Endothelial cell of umbilical vein (primary cell): Measurements from ENCODE around the gene POU1F1. TPM values are rescaled to one million over a fixed set of nuclear protein-coding genes. Genes with fewer than 3 reads are reported as not detected.

Experiments used
- BruUV-seq: library from RNA; stranded (reverse); fragments of 400-500 nt; replicated peaks from 2 replicates; lab custom pipeline; 2021; lab: Mats Ljungman, UMichigan
- CTCF ChIA-PET: fragments of 300-600, 350-600 bp; sonication (Branson Sonifier 250); formaldehyde crosslinking; loops from one replicate; lab custom pipeline; 2021; ENCODE audit warnings: antibody characterized with exemption, inconsistent platforms; lab: Charles Lee
- POLR2A ChIA-PET: fragments of 300-600, 350-600 bp; sonication (Branson Sonifier 250); formaldehyde crosslinking; loops from one replicate; lab custom pipeline; 2021; ENCODE audit warnings: antibody characterized with exemption, inconsistent platforms; lab: Charles Lee
- DNase-seq: peaks from one replicate; pipeline ENCODE4 v3.0.0-alpha.2; 2011; ENCODE audit warnings: low read depth, low spot score
- FAIRE-seq: peaks from 2 replicates; lab custom pipeline; 2011; peaks lifted over from hg19 to GRCh38; lab: Jason Lieb, UNC
- H2AFZ ChIP-seq: 2 replicates; pipeline ENCODE4 v1.6.0; 2012; ENCODE audit warnings: low read depth, low read length, control low read depth, inconsistent platforms
- H3K27ac ChIP-seq: 2 replicates; pipeline ENCODE4 v1.5.1; 2011; ENCODE audit warnings: low read depth, mild to moderate bottlenecking, control low read depth, low read length, moderate library complexity; ENCODE audit not compliant: insufficient read depth
- H3K27me3 ChIP-seq, 2 experiments: 2 replicates each; pipeline versions ENCODE4 v1.6.0 to v1.6.1; 2011; ENCODE audit warnings: low read length in 2 of 2, mixed read lengths in 1 of 2; ENCODE audit not compliant: control insufficient read depth in 2 of 2, insufficient read depth in 2 of 2
- H3K36me3 ChIP-seq, 2 experiments: 2 replicates in 1 of 2; 3 replicates in 1 of 2; pipeline ENCODE4 v1.5.1; 2011; ENCODE audit warnings: low read length in 2 of 2, mild to moderate bottlenecking in 1 of 2, moderate library complexity in 1 of 2; ENCODE audit not compliant: control insufficient read depth in 2 of 2, insufficient read depth in 2 of 2; ENCODE audit errors: extremely low read depth in 1 of 2
- H3K4me1 ChIP-seq: 3 replicates; pipeline ENCODE4 v1.5.1; 2011; ENCODE audit warnings: mild to moderate bottlenecking, low read length; ENCODE audit not compliant: control insufficient read depth, insufficient read depth; ENCODE audit errors: extremely low read depth
- H3K4me2 ChIP-seq: 2 replicates; pipeline ENCODE4 v1.6.1; 2011; ENCODE audit warnings: low read length, control low read depth, mixed read lengths; ENCODE audit not compliant: insufficient read depth
- H3K4me3 ChIP-seq, 3 experiments: fragments of 200-600 bp in 1 of 3; sonication (generic), shearing (Covaris generic) in 1 of 3; replicated peaks in 1 of 3; 2 replicates each; pipeline ENCODE4 v1.5.1; 2011 to 2016; ENCODE audit warnings: control low read depth in 3 of 3, low read length in 3 of 3, mild to moderate bottlenecking in 2 of 3, inconsistent platforms in 1 of 3, low read depth in 1 of 3, moderate library complexity in 1 of 3; ENCODE audit not compliant: insufficient read depth in 1 of 3
- H3K79me2 ChIP-seq: 2 replicates; pipeline ENCODE4 v1.6.0; 2012; ENCODE audit warnings: low read length, inconsistent platforms; ENCODE audit not compliant: control insufficient read depth, insufficient read depth
- H3K9ac ChIP-seq: replicated peaks from 2 replicates; pipeline ENCODE3; 2011; ENCODE audit warnings: low read length, control low read depth; ENCODE audit not compliant: insufficient read depth; ENCODE audit errors: extremely low read depth
- H3K9me1 ChIP-seq: replicated peaks from 3 replicates; pipeline ENCODE4 v1.6.0; 2011; ENCODE audit warnings: mild to moderate bottlenecking, low read length; ENCODE audit not compliant: control insufficient read depth, insufficient read depth; ENCODE audit errors: extremely low read depth
- H3K9me3 ChIP-seq: replicated peaks from 2 replicates; pipeline ENCODE4 v1.5.1; 2012; ENCODE audit warnings: low read length, inconsistent platforms; ENCODE audit not compliant: control insufficient read depth, insufficient read depth
- H4K20me1 ChIP-seq: replicated peaks from 2 replicates; pipeline ENCODE3; 2011; ENCODE audit warnings: mild to moderate bottlenecking, low read length; ENCODE audit not compliant: control insufficient read depth, insufficient read depth; ENCODE audit errors: extremely low read depth
- EZH2 ChIP-seq: IDR thresholded peaks from 2 replicates; pipeline ENCODE4 v1.6.1; 2012; ENCODE audit warnings: borderline replicate concordance, low read depth, mild to moderate bottlenecking, moderate library complexity, low read length, inconsistent platforms; ENCODE audit not compliant: severe bottlenecking
- FOS ChIP-seq: IDR thresholded peaks from 2 replicates; pipeline ENCODE4 v1.6.1; 2011; ENCODE audit warnings: mild to moderate bottlenecking, low read length, moderate library complexity, borderline replicate concordance; ENCODE audit not compliant: insufficient read depth
- JUN ChIP-seq: IDR thresholded peaks from 2 replicates; pipeline ENCODE4 v1.6.1; 2011; ENCODE audit warnings: borderline replicate concordance, low read depth; ENCODE audit not compliant: insufficient read length, insufficient read depth
- MYC ChIP-seq: IDR thresholded peaks from one replicate; pipeline ENCODE4 v1.6.1; 2011; ENCODE audit warnings: mild to moderate bottlenecking, low read depth, low read length
- POLR2AphosphoS5 ChIP-seq: IDR thresholded peaks from 2 replicates; pipeline ENCODE4 v1.6.1; 2012; ENCODE audit warnings: low read depth, mild to moderate bottlenecking, control low read depth, low read length, moderate library complexity; ENCODE audit not compliant: insufficient read depth
- dilution Hi-C: fragments of 300-500 bp; cut with MboI; formaldehyde crosslinking; loops from one replicate; pipeline ENCODE4 v1.15.0; 2019; ENCODE audit warnings: low sequenced_read_pairs; ENCODE audit not compliant: extremely low pct_ligation_motif_present
- intact Hi-C: fragments of 100-400 bp; cut with micrococcal nuclease; formaldehyde crosslinking; loops from one replicate; pipeline ENCODE4 v1.10.0; 2022
- polyA plus RNA-seq, 4 experiments: library from polyadenylated mRNA; depleted of rRNA in 3 of 4; stranded (reverse) in 3 of 4; unstranded in 1 of 4; fragments of >200 nt; gene quantifications; 2 replicates each; pipeline versions ENCODE4 v1.2.1 to v1.2.3, GENCODE V29; 2011 to 2012; ENCODE audit warnings: missing spikeins in 1 of 4
- total RNA-seq: library from RNA; stranded (reverse); gene quantifications from 2 replicates; pipeline ENCODE4 v1.2.3, GENCODE V29; 2021
- TF ChIP-seq, protein P1 (sequence below): IDR thresholded peaks from 2 replicates; pipeline ENCODE4 v1.6.1; 2011; ENCODE audit not compliant: insufficient read depth, insufficient read length
- TF ChIP-seq, protein P2 (sequence below), 2 donors: IDR thresholded peaks; 1 replicate in 1 of 2; 2 replicates in 1 of 2; pipeline ENCODE4 v1.5.1; 2011; ENCODE audit warnings: low read length in 2 of 2, mild to moderate bottlenecking in 2 of 2, moderate library complexity in 2 of 2, control low read depth in 1 of 2, inconsistent platforms in 1 of 2, low read depth in 1 of 2; ENCODE audit not compliant: insufficient read depth in 1 of 2; ENCODE audit errors: extremely low read depth in 1 of 2

The POU1F1 gene
- total and polyA plus RNA-seq, 2 donors (not counting 3 experiments of a cell fraction or from before 2014, with no cell fraction given): not detected

DNA sequence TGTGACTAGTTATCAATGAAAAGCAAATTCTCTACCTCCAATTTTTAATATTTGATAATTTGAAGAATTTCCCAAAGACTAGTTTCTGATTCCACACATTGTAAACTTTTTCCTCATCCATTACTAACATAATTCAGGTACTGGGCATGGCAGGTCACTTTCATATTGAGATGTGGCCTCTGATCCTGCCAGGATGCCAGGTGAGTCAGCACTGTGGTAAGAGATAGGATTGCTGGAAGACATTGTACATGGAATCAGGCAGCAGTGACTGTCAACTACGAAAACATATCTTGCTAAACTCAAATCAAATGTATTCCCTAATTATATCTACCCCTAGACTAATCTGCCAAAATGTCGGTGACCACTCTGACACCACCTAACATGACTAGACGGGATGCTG is 33.2 kb upstream of the POU1F1 start:
- dilution Hi-C loops (no loop called here), intact Hi-C loops (no loop called here)
- no peak overlapping the region for H3K4me2 ChIP-seq
- no TSS peak for BruUV-seq
- no peak overlapping the region for H3K27ac ChIP-seq
- no peaks in the 10 kb centered on the region for H3K79me2 ChIP-seq
- no peak for FAIRE-seq
- H3K27me3 ChIP-seq: no peaks in the 10 kb centered on the region
- H3K9ac ChIP-seq: no peak overlapping the region
- H2AFZ ChIP-seq: no peak overlapping the region
- no peaks in the 10 kb centered on the region for H4K20me1 ChIP-seq
- no peak for DNase-seq
- no peak overlapping the region for H3K4me3 ChIP-seq
- no peaks in the 10 kb centered on the region for H3K36me3 ChIP-seq
- no peaks in the 10 kb centered on the region for H3K4me1 ChIP-seq
- POLR2A ChIA-PET: no interaction called here
- CTCF ChIA-PET: interaction anchor here (1.5 to 2.9 kb wide), 3 partner anchors 9 to 41 kb away, joined by 3 to 15 read pairs (median 8); no protein-coding TSS in a partner anchor
- H3K9me3 ChIP-seq: no peaks in the 10 kb centered on the region
- TF ChIP-seq MYC: no peak
- TF ChIP-seq FOS: no peak
- TF ChIP-seq, protein P1, sequence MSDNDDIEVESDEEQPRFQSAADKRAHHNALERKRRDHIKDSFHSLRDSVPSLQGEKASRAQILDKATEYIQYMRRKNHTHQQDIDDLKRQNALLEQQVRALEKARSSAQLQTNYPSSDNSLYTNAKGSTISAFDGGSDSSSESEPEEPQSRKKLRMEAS: no peak
- no peak for TF ChIP-seq EZH2
- no peak for TF ChIP-seq JUN
- TF ChIP-seq, protein P2, sequence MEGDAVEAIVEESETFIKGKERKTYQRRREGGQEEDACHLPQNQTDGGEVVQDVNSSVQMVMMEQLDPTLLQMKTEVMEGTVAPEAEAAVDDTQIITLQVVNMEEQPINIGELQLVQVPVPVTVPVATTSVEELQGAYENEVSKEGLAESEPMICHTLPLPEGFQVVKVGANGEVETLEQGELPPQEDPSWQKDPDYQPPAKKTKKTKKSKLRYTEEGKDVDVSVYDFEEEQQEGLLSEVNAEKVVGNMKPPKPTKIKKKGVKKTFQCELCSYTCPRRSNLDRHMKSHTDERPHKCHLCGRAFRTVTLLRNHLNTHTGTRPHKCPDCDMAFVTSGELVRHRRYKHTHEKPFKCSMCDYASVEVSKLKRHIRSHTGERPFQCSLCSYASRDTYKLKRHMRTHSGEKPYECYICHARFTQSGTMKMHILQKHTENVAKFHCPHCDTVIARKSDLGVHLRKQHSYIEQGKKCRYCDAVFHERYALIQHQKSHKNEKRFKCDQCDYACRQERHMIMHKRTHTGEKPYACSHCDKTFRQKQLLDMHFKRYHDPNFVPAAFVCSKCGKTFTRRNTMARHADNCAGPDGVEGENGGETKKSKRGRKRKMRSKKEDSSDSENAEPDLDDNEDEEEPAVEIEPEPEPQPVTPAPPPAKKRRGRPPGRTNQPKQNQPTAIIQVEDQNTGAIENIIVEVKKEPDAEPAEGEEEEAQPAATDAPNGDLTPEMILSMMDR (IDR thresholded peaks at IDR 0.05; ENCODE audit: extremely low read depth in 1 of 2, insufficient read depth in 1 of 2, low read depth in 1 of 2, low read length in 2 of 2): no peak
- TF ChIP-seq POLR2AphosphoS5: no peak
- H3K9me1 ChIP-seq: no peaks in the 10 kb centered on the region
